Peyer's patch (tissue), 4 donors: ENCODE measurements around the gene BLOC1S5. TPM values are rescaled to one million over a fixed set of nuclear protein-coding genes. Genes with fewer than 3 reads are reported as not detected.

Experiments used
- DNase-seq, 3 donors: peaks; one replicate each; pipeline ENCODE4 v3.0.0-alpha.2; 2017 to 2019
- H3K27ac ChIP-seq, 4 donors: fragments of 200-600 bp; sonication (generic); one replicate each; pipeline ENCODE4 v1.5.1; 2016 to 2019
- H3K27me3 ChIP-seq, 2 donors: fragments of 200-600 bp; sonication (generic); one replicate each; pipeline ENCODE4 v1.5.1; 2019
- H3K36me3 ChIP-seq, 3 donors: fragments of 200-600 bp; sonication (generic); one replicate each; pipeline ENCODE4 v1.5.1; 2016 to 2019
- H3K4me1 ChIP-seq, 4 donors: fragments of 200-600 bp; sonication (generic); one replicate each; pipeline ENCODE4 v1.5.1; 2016 to 2019
- H3K4me3 ChIP-seq, 4 donors: fragments of 200-600 bp; sonication (generic); 1 replicate in 3 of 4; 2 replicates in 1 of 4; pipeline ENCODE4 v1.5.1; 2016 to 2019; ENCODE audit warnings: mild to moderate bottlenecking in 1 of 4
- H3K9me3 ChIP-seq, 4 donors: fragments of 200-600 bp; sonication (generic); one replicate each; pipeline ENCODE4 v1.5.1; 2016 to 2019; ENCODE audit warnings: mild to moderate bottlenecking in 1 of 4
- CTCF ChIP-seq, 6 experiments: fragments of 450-650 bp in 4 of 6; fragments of 200-600 bp in 2 of 6; sonication (generic) in 1 of 6; IDR thresholded peaks; one replicate each; pipeline ENCODE4 v1.5.1; 2017 to 2019; ENCODE audit warnings: antibody characterized with exemption in 6 of 6, mild to moderate bottlenecking in 3 of 6, moderate library complexity in 1 of 6
- POLR2A ChIP-seq, 2 donors: fragments of 450-650 bp; IDR thresholded peaks; one replicate each; pipeline ENCODE4 v1.5.1; 2017; ENCODE audit warnings: antibody characterized with exemption in 2 of 2, mild to moderate bottlenecking in 2 of 2, moderate library complexity in 2 of 2
- total RNA-seq, 4 donors: library from RNA; depleted of rRNA; stranded (reverse); fragments of >200 nt; gene quantifications; one replicate each; pipeline ENCODE4 v1.1.0, GENCODE V29; 2016

Gene BLOC1S5
- total RNA-seq, 4 donors from 2014 or later: 4.6 to 11.6 (median 8.7) TPM

- Histone ChIP-seq H3K27me3 (no peaks in the 10 kb centered on the region), H3K4me3 (no peak overlapping the region), H3K36me3 (no peaks in the 10 kb centered on the region), H3K9me3 (no peaks in the 10 kb centered on the region), H3K4me1 (no peaks in the 10 kb centered on the region), H3K27ac (no peak overlapping the region)
- no peak for TF ChIP-seq POLR2A (IDR thresholded peaks at IDR 0.05)
- no peak for TF ChIP-seq CTCF (IDR thresholded peaks at IDR 0.05)
- no peak for DNase-seq
These were observed 63.6 kb downstream of the BLOC1S5 start for GRCh38 chr6:8000636-8001035.

GRCh38 chr6:8000188-8000596 is 64.0 kb downstream of the BLOC1S5 start:
- H3K4me3 ChIP-seq: no peak overlapping the region
- H3K36me3 ChIP-seq: no peaks in the 10 kb centered on the region
- H3K9me3 ChIP-seq: no peaks in the 10 kb centered on the region
- DNase-seq: no peak
- TF ChIP-seq POLR2A (IDR thresholded peaks at IDR 0.05) (no peak), CTCF (IDR thresholded peaks at IDR 0.05) (no peak)
- no peaks in the 10 kb centered on the region for H3K4me1 ChIP-seq
- no peak overlapping the region for H3K27ac ChIP-seq
- no peaks in the 10 kb centered on the region for H3K27me3 ChIP-seq

- no peak for DNase-seq
- Histone ChIP-seq H3K9me3 (no peaks in the 10 kb centered on the region), H3K4me3 (no peak overlapping the region), H3K27me3 (no peaks in the 10 kb centered on the region), H3K36me3 (no peaks in the 10 kb centered on the region), H3K27ac (no peak overlapping the region), H3K4me1 (no peaks in the 10 kb centered on the region)
- TF ChIP-seq POLR2A (IDR thresholded peaks at IDR 0.05) (no peak), CTCF (IDR thresholded peaks at IDR 0.05) (no peak)
These were observed 65.0 kb downstream of the BLOC1S5 start for GRCh38 chr6:7999201-7999600.

GRCh38 chr6:7998103-7998725 is 66.0 kb downstream of the BLOC1S5 start:
- DNase-seq: no peak
- no peak overlapping the region for H3K4me3 ChIP-seq
- no peaks in the 10 kb centered on the region for H3K4me1 ChIP-seq
- H3K36me3 ChIP-seq: no peaks in the 10 kb centered on the region
- TF ChIP-seq CTCF (IDR thresholded peaks at IDR 0.05) (no peak), POLR2A (IDR thresholded peaks at IDR 0.05) (no peak)
- no peaks in the 10 kb centered on the region for H3K9me3 ChIP-seq
- no peak overlapping the region for H3K27ac ChIP-seq
- H3K27me3 ChIP-seq: no peaks in the 10 kb centered on the region

GRCh38 chr6:7997286-7997685 is 66.9 kb downstream of the BLOC1S5 start:
- Histone ChIP-seq H3K27ac (no peak overlapping the region), H3K9me3 (no peaks in the 10 kb centered on the region), H3K4me3 (no peak overlapping the region), H3K27me3 (no peaks in the 10 kb centered on the region), H3K36me3 (no peaks in the 10 kb centered on the region), H3K4me1 (no peaks in the 10 kb centered on the region)
- DNase-seq: no peak
- TF ChIP-seq POLR2A (IDR thresholded peaks at IDR 0.05) (no peak), CTCF (IDR thresholded peaks at IDR 0.05) (no peak)
